ENCODE data around the gene ZDHHC1. TPM values are rescaled to one million over a fixed set of nuclear protein-coding genes. Genes with fewer than 3 reads are reported as not detected.
A peak's percentile ranks its signal among the peaks of the same experiment; 100 is the strongest.
"Not testable (repeated sequence)": the region's sequence is repeated elsewhere in the genome, so short reads cannot be mapped to it uniquely, and the experiment has no call there.

Gene ZDHHC1
- total RNA-seq, 1 donor from 2014 or later: 18.9 TPM

DNA sequence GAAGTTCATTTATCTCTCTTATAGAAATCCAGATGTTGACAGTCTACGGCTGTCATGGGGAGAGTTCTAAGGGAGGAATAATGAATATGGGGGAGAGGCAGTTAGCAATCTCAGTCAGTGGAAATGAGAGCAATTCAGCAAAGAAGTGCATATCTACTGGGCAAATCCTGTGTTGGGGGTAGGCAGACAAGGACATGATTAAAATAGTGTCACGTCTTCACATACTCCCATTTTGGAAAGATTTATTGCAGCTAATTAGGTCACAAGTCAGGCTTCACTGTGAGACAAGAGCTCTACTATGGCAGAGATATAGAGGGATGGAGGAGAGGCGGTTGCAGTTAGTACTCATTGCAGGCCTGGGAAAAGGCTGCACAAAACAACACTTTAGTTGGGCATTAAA, 59.9 kb downstream of the ZDHHC1 start:
- TF ChIP-seq, protein P1, sequence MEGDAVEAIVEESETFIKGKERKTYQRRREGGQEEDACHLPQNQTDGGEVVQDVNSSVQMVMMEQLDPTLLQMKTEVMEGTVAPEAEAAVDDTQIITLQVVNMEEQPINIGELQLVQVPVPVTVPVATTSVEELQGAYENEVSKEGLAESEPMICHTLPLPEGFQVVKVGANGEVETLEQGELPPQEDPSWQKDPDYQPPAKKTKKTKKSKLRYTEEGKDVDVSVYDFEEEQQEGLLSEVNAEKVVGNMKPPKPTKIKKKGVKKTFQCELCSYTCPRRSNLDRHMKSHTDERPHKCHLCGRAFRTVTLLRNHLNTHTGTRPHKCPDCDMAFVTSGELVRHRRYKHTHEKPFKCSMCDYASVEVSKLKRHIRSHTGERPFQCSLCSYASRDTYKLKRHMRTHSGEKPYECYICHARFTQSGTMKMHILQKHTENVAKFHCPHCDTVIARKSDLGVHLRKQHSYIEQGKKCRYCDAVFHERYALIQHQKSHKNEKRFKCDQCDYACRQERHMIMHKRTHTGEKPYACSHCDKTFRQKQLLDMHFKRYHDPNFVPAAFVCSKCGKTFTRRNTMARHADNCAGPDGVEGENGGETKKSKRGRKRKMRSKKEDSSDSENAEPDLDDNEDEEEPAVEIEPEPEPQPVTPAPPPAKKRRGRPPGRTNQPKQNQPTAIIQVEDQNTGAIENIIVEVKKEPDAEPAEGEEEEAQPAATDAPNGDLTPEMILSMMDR (IDR thresholded peaks at IDR 0.05): no peak
- peaks cover 6% of the 10 kb centered on the region for H3K4me1 ChIP-seq
- no peak overlapping the region for H3K4me3 ChIP-seq
- H3K27me3 ChIP-seq (ENCODE audit: low read depth): no peaks in the 10 kb centered on the region
- H3K9me3 ChIP-seq: no peaks in the 10 kb centered on the region
- no peak for ATAC-seq
- no peak for DNase-seq
- H3K27ac ChIP-seq: no peak overlapping the region
- no peaks in the 10 kb centered on the region for H3K36me3 ChIP-seq
- intact Hi-C loops (cut with DNase I): no loop called here

DNA sequence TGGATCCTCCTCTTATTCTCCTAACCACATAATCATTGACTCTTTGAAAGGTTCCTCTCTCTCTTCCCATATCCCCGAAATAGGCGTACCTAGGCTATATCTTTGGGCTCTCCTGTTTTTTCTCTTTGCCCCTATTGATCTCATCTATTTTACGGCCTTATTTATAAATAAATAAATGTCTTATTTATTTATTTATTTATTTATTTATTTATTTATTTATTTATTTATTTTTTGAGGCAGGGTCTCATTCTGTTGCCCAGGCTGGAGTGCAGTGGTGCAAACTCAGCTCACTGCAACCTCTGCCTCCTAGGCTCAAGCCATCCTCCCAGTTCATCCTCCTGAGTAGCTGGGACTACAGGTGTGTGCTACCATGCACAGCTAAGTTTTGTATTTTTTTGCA, 63.8 kb downstream of the ZDHHC1 start:
- H3K36me3 ChIP-seq; ATAC-seq; DNase-seq; H3K27me3 ChIP-seq (ENCODE audit: low read depth); H3K27ac ChIP-seq; H3K4me1 ChIP-seq; H3K4me3 ChIP-seq; intact Hi-C loops (cut with DNase I); H3K9me3 ChIP-seq: not testable (repeated sequence)

DNA sequence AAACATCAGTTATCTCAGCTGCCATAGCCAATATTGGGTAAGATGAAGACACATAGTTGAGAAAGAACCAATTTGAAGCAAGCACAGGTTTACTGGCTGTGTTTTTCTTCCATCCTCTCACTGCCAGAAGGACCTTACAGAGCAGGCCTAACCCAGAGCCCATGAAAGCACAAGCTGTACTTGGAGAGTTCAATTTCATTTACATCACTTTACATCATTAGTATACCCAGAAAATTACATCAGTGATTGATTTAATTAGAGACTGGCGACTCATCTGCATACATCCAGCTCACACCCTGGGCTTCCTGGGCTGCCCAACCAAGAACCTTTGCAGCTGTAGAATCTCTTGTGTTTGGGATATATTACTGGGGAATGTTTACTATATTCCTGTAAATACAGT, 66.0 kb downstream of the ZDHHC1 start:
- intact Hi-C loops (cut with DNase I): no loop called here
- DNase-seq: no peak
- no peaks in the 10 kb centered on the region for H3K36me3 ChIP-seq
- no peak for ATAC-seq
- no peaks in the 10 kb centered on the region for H3K9me3 ChIP-seq
- H3K4me1 ChIP-seq: peaks cover 18% of the 10 kb centered on the region
- no peak overlapping the region for H3K4me3 ChIP-seq
- no peaks in the 10 kb centered on the region for H3K27me3 ChIP-seq (ENCODE audit: low read depth)
- H3K27ac ChIP-seq: no peak overlapping the region
- TF ChIP-seq, protein P1 (IDR thresholded peaks at IDR 0.05): no peak

DNA sequence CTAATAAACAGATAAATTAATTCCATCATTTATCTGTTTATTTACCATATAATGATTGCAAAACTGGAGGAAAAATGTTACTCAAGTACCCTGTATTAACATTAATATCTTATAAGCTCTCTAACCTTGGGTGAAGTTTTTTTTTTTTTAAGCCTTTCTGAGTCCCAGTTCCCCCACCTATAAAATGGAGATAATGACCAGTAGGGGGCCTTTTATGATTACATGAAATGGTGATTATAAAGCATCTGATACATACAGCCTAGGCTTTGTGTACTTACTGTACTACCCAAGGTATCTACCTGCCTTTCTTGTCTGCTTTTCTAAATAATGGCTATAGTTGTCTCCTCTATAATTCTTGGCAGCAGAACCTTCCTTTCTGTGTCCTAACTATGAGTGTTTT, 67.1 kb downstream of the ZDHHC1 start:
- intact Hi-C loops (cut with DNase I): no loop called here
- Histone ChIP-seq H3K36me3 (no peaks in the 10 kb centered on the region), H3K27ac (no peak overlapping the region), H3K4me3 (no peak overlapping the region), H3K9me3 (no peaks in the 10 kb centered on the region), H3K4me1 (peaks cover 24% of the 10 kb centered on the region), H3K27me3 (ENCODE audit: low read depth) (no peaks in the 10 kb centered on the region)
- ATAC-seq: peak in 1 of 2 donors; percentile 72
- TF ChIP-seq, protein P1 (IDR thresholded peaks at IDR 0.05): peak; percentile 57
- DNase-seq: no peak

DNA sequence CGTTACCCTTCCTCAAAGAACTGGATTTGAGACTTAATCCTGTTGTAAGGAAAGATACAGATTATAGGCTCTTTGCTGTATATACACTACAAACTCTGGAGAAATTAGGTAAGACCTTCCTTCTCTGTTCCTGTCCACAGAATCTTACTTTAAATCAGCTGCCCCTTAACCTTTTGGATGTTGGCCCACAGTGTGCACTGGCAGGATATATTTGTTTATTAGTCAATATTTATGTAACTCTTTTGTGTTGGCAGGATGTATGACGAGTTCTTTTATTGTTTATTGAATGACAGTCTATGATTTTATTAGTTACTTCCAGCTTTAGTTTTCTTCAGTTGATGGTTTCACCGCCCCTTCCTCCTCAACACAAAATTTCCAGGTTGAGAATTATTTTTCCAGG, 69.9 kb downstream of the ZDHHC1 start:
- Histone ChIP-seq H3K4me1 (peaks cover 24% of the 10 kb centered on the region), H3K9me3 (no peaks in the 10 kb centered on the region), H3K27me3 (ENCODE audit: low read depth) (no peaks in the 10 kb centered on the region), H3K27ac (peak overlapping the region; percentile 63), H3K4me3 (no peak overlapping the region), H3K36me3 (no peaks in the 10 kb centered on the region)
- ATAC-seq: peak in 1 of 2 donors; percentile 14
- intact Hi-C loops (cut with DNase I): no loop called here
- TF ChIP-seq, protein P1 (IDR thresholded peaks at IDR 0.05): no peak
- no peak for DNase-seq

DNA sequence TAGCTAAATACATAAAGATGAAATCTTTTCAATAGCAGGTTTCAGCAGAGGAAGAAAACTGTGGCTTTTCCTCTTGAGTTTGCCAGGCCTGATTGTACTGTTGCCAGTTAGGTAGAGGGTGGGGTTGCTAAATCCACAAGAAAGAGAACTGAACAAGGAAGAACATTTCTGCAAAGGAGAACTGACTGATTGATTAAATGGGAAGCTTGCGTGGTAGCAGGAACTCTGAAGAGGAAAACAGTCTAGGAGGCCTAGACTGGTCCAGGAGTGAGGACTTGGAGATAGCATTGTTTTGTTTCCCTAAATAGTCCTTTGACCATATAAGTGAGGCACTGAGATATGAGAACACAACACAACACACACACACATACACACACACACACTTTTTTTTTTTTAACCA, 70.9 kb downstream of the ZDHHC1 start:
- peak; percentile 45 to 68 for ATAC-seq
- Histone ChIP-seq H3K27me3 (ENCODE audit: low read depth) (no peaks in the 10 kb centered on the region), H3K36me3 (no peaks in the 10 kb centered on the region), H3K4me1 (peaks cover 24% of the 10 kb centered on the region), H3K9me3 (no peaks in the 10 kb centered on the region), H3K27ac (peak overlapping the region; percentile 63), H3K4me3 (no peak overlapping the region)
- intact Hi-C loops (cut with DNase I): no loop called here
- DNase-seq: no peak
- TF ChIP-seq, protein P1 (IDR thresholded peaks at IDR 0.05): no peak

Other genes with a start within 250 kb of the ZDHHC1 start
- 55.6 TPM for gene NOL3, start 245.9 kb downstream of the ZDHHC1 start, total RNA-seq
- gene MATCAP1, start 232.5 kb downstream of the ZDHHC1 start, total RNA-seq: 29.0 TPM
- gene EXOC3L1, start 226.3 kb downstream of the ZDHHC1 start, total RNA-seq: 15.6 TPM
- gene E2F4, start 224.3 kb downstream of the ZDHHC1 start, total RNA-seq: 66.5 TPM
- 14.9 TPM for gene ELMO3, start 217.3 kb downstream of the ZDHHC1 start, total RNA-seq
- gene TMEM208, start 189.3 kb downstream of the ZDHHC1 start, total RNA-seq: 33.1 TPM
- 67.7 TPM for gene FHOD1, start 169.0 kb downstream of the ZDHHC1 start, total RNA-seq
- 2.8 TPM for gene SLC9A5, start 167.5 kb downstream of the ZDHHC1 start, total RNA-seq
- 12.4 TPM for gene PLEKHG4, start 136.9 kb downstream of the ZDHHC1 start, total RNA-seq
- gene KCTD19, start 89.7 kb downstream of the ZDHHC1 start, total RNA-seq: 0.74 TPM
- 42.1 TPM for gene LRRC36, start 89.7 kb downstream of the ZDHHC1 start, total RNA-seq
- 123 TPM for gene TPPP3, start 23.0 kb downstream of the ZDHHC1 start, total RNA-seq
- gene HSD11B2, start 14.6 kb upstream of the ZDHHC1 start, total RNA-seq: 2.9 TPM
- 175 TPM for gene ATP6V0D1, start 64.7 kb upstream of the ZDHHC1 start, total RNA-seq
- 8.5 TPM for gene AGRP, start 67.1 kb upstream of the ZDHHC1 start, total RNA-seq
- 112 TPM for gene RIPOR1, start 112.4 kb upstream of the ZDHHC1 start, total RNA-seq
- gene CTCF, start 146.0 kb upstream of the ZDHHC1 start, total RNA-seq: 36.2 TPM
- gene CARMIL2, start 228.7 kb upstream of the ZDHHC1 start, total RNA-seq: 2.4 TPM
- gene ACD, start 243.8 kb upstream of the ZDHHC1 start, total RNA-seq: 16.6 TPM
- 5.5 TPM for gene PARD6A, start 244.5 kb upstream of the ZDHHC1 start, total RNA-seq